ENCODE measurements around the gene BATF3.

Gene BATF3

DNA sequence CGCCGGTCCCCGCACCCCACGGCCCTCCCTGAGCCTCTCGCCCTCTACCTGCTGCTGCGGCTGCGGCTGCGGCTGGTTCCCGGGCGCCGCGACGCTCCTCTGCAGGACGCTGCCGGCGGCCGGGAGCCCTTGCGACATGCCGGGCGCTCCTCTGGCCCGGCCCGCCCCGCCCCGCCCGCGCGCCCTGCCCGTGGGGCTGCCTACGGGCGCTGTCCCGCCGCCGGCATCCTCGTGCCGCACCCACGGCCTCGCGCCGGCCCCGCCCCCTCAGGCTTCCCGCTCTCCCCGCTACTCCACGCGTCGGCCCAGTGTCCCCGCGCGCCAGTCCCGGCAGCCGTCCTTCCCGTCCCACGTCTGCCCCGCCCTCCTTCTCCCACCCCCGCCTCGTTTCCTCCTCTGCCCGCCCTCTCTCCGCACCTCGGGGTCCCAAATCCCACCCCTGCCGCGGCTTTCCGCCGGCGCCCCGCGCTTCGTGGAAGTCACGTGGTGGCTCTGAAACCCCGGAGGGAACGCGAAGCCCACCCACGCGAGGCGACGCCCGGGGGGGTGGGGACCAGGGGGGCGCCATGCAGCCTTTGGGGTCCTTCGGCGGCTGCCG is at the start of gene BATF3:
Gene BATF3, minus strand, starts transcription at position 216 of the 598 bp plus-strand sequence. Its CDS starts 78 bp downstream, at position 138.
- no peak for DNase-seq (ENCODE audit: low read depth in 2 of 2)
- H3K4me3 ChIP-seq (replicated peaks in 1 of 2; ENCODE audit: low read depth in 2 of 2, low read length in 2 of 2), result peak within 1 kb of the TSS; percentile 56 to 57
- TF ChIP-seq, protein P1, sequence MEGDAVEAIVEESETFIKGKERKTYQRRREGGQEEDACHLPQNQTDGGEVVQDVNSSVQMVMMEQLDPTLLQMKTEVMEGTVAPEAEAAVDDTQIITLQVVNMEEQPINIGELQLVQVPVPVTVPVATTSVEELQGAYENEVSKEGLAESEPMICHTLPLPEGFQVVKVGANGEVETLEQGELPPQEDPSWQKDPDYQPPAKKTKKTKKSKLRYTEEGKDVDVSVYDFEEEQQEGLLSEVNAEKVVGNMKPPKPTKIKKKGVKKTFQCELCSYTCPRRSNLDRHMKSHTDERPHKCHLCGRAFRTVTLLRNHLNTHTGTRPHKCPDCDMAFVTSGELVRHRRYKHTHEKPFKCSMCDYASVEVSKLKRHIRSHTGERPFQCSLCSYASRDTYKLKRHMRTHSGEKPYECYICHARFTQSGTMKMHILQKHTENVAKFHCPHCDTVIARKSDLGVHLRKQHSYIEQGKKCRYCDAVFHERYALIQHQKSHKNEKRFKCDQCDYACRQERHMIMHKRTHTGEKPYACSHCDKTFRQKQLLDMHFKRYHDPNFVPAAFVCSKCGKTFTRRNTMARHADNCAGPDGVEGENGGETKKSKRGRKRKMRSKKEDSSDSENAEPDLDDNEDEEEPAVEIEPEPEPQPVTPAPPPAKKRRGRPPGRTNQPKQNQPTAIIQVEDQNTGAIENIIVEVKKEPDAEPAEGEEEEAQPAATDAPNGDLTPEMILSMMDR (IDR thresholded peaks at IDR 0.05; ENCODE audit: low read depth, low read length), result no peak

GRCh38 chr1:212746546-212746945 is 46.9 kb upstream of the BATF3 start:
- no peak overlapping the region for H3K4me3 ChIP-seq (replicated peaks in 1 of 2; ENCODE audit: low read depth in 2 of 2, low read length in 2 of 2)
- TF ChIP-seq, protein P1 (IDR thresholded peaks at IDR 0.05; ENCODE audit: low read depth, low read length), result no peak
- peak in 1 of 2 donors; percentile 21 for DNase-seq (ENCODE audit: low read depth in 2 of 2)

GRCh38 chr1:212745303-212745702 is 45.7 kb upstream of the BATF3 start:
- DNase-seq (ENCODE audit: low read depth in 2 of 2), result no peak
- no peak overlapping the region for H3K4me3 ChIP-seq (replicated peaks in 1 of 2; ENCODE audit: low read depth in 2 of 2, low read length in 2 of 2)
- TF ChIP-seq, protein P1 (IDR thresholded peaks at IDR 0.05; ENCODE audit: low read depth, low read length), result no peak

DNA sequence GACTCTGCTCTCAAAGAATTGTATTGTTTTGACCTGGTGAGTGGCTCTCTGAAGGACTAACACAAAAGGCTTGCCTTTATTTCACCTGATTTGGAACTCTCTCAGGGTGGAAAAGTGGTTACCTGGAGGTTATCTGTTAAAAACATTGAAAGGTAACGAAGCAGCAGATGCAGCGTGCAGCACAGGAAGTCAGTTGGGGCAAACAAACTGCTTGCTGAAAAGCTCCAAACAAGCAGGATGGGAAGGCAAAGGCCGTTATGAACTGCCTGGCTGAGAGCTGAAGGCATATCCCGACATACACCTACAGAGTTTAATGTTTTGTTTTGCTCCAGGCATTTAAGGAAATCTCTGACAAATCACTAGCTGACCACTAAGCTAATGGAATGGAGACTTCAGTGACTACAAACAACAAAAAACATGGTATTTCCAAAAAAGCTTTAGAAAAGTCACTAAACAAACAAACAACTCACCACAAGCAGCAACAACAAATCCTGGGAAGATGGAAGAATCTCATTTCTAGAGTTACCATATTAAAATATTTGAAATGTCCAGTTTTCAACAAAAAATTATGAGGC is 44.3 kb upstream of the BATF3 start:
- no peak overlapping the region for H3K4me3 ChIP-seq (replicated peaks in 1 of 2; ENCODE audit: low read depth in 2 of 2, low read length in 2 of 2)
- no peak for DNase-seq (ENCODE audit: low read depth in 2 of 2)
- TF ChIP-seq, protein P1 (IDR thresholded peaks at IDR 0.05; ENCODE audit: low read depth, low read length), result no peak

DNA sequence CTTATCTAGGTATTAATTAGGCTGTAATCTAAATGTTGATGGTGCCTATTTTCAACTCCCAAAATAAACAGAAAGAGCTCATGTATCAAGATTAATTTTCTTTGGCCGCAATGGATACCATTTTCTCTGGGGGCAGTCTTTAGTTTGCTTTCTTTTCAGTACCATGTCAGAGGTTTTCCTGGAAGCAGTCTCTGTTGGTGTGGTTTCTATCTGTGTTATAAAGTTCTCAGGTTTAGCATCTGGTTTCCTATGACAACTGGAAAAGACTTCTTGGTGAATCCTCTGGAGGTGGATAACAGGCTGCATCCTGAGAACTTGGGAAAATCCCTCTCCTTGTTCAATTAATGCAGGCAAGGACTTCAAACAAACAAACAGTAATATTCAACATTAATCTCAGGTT is 38.7 kb upstream of the BATF3 start:
- TF ChIP-seq, protein P1 (IDR thresholded peaks at IDR 0.05; ENCODE audit: low read depth, low read length), result no peak
- no peak overlapping the region for H3K4me3 ChIP-seq (replicated peaks in 1 of 2; ENCODE audit: low read depth in 2 of 2, low read length in 2 of 2)
- DNase-seq (ENCODE audit: low read depth in 2 of 2), result peak; percentile 14 to 22

DNA sequence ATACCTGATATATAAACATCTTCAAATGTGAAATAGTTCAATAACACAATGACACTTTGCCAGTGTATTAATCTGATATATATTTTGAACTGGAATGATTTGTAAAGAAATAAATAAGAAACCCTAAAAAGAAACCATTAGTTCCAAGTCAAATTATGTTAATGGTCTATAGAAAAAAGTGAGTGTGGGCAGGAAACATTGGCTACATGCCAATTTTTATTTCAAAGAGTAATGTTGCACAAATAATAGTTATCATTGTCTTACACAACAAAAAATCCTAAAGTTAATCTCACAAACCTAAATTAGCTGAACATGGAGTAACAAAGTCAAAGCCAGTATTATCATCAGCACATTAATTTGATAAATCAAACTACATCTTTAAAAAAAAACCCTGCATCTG is 37.9 kb upstream of the BATF3 start:
- no peak for DNase-seq (ENCODE audit: low read depth in 2 of 2)
- TF ChIP-seq, protein P1 (IDR thresholded peaks at IDR 0.05; ENCODE audit: low read depth, low read length), result no peak
- no peak overlapping the region for H3K4me3 ChIP-seq (replicated peaks in 1 of 2; ENCODE audit: low read depth in 2 of 2, low read length in 2 of 2)
